SK-N-SH treated with all-trans-retinoic acid at 6 μM for 48 hours (cell line): ENCODE results near the gene SMAP2.

Source experiments
- ARNTL ChIP-seq: fragments of 450-650 bp; formaldehyde crosslinking; IDR thresholded peaks from 2 replicates; pipeline ENCODE4 v1.5.0; 2020; ENCODE audit warnings: low read depth, mild to moderate bottlenecking, moderate library complexity, borderline replicate concordance
- ESRRG ChIP-seq: fragments of 250-450 bp; sonication (Bioruptor Pico); IDR thresholded peaks from 2 replicates; pipeline ENCODE4 v1.6.1; 2021; ENCODE audit warnings: mild to moderate bottlenecking
- PATZ1 ChIP-seq: fragments of 250-450 bp; sonication (Bioruptor Pico); IDR thresholded peaks from 2 replicates; pipeline ENCODE4 v1.8.0; 2020; ENCODE audit warnings: mild to moderate bottlenecking, moderate library complexity, borderline replicate concordance
- POU6F1 ChIP-seq: fragments of 250-450 bp; sonication (Bioruptor Pico); IDR thresholded peaks from 2 replicates; pipeline ENCODE4 v1.8.0; 2021; ENCODE audit warnings: low read depth, mild to moderate bottlenecking, moderate library complexity, borderline replicate concordance
- PPARA ChIP-seq: fragments of 250-450 bp; sonication (Bioruptor Pico); IDR thresholded peaks from 2 replicates; pipeline ENCODE4 v1.5.0; 2020; ENCODE audit warnings: mild to moderate bottlenecking, borderline replicate concordance
- RARB ChIP-seq: fragments of 250-450 bp; sonication (Bioruptor Pico); IDR thresholded peaks from 2 replicates; pipeline ENCODE4 v1.8.0; 2021; ENCODE audit warnings: mild to moderate bottlenecking, moderate library complexity
- ZC3H10 ChIP-seq: fragments of 250-450 bp; sonication (Bioruptor Pico); IDR thresholded peaks from 2 replicates; pipeline ENCODE4 v1.5.1; 2021; ENCODE audit warnings: mild to moderate bottlenecking, moderate library complexity
- ZFP3 ChIP-seq: fragments of 250-450 bp; sonication (Bioruptor Pico); IDR thresholded peaks from 2 replicates; pipeline ENCODE4 v1.5.0; 2020; ENCODE audit warnings: mild to moderate bottlenecking, moderate library complexity
- ZFP30 ChIP-seq: fragments of 450-650 bp; formaldehyde crosslinking; IDR thresholded peaks from 2 replicates; pipeline ENCODE4 v1.5.0; 2022; ENCODE audit warnings: mild to moderate bottlenecking, moderate library complexity
- ZNF8 ChIP-seq: fragments of 450-650 bp; formaldehyde crosslinking; IDR thresholded peaks from 2 replicates; pipeline ENCODE4 v1.5.0; 2020; ENCODE audit warnings: mild to moderate bottlenecking, moderate library complexity
- TF ChIP-seq, protein P1 (sequence below): fragments of 250-450 bp; sonication (Bioruptor Pico); IDR thresholded peaks from 2 replicates; pipeline ENCODE4 v1.5.1; 2020; ENCODE audit warnings: low read depth, mild to moderate bottlenecking, moderate library complexity
- TF ChIP-seq, protein P2 (sequence below): fragments of 250-450 bp; sonication (Bioruptor Pico); IDR thresholded peaks from 2 replicates; pipeline ENCODE4 v1.5.1; 2021; ENCODE audit warnings: mild to moderate bottlenecking, moderate library complexity

DNA sequence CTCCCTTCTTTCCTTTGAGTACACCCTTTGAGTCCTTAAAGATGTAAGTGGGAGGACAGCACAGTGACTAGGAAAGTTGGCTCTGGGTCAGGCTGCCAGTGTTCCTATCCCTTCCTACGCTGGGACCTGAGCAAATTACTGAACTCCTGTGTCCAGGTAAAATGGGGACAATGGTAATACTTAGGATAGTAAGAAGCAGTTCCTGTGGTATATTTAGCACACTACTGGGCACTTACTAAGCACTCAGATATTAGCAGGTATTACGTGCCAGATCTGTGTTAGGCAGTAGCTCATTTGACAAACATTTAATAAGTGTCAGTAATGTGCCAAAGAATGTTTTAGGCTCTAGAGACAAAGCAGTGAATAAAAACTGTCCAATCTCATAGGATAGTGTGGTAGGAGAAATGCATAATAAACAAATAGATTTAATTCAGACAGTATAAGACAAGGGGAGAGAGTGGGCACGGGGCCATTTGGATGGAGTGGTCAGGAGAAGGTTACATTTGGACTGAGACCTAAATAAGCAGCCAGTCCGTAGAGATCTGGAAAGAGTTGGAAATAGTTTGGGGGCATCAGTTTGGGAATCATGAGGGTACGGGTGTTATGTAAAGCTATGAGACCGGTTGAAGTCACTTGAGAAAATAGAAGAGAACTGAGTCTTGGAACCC lies 50.6 kb downstream of the SMAP2 start:
- no peak for TF ChIP-seq PATZ1 (CRISPR knock-in tag)
- TF ChIP-seq RARB = no peak
- no peak for TF ChIP-seq ZFP3 (CRISPR knock-in tag)
- no peak for TF ChIP-seq ARNTL
- no peak for TF ChIP-seq ESRRG
- no peak for TF ChIP-seq PPARA (CRISPR knock-in tag)
- TF ChIP-seq, protein P1, sequence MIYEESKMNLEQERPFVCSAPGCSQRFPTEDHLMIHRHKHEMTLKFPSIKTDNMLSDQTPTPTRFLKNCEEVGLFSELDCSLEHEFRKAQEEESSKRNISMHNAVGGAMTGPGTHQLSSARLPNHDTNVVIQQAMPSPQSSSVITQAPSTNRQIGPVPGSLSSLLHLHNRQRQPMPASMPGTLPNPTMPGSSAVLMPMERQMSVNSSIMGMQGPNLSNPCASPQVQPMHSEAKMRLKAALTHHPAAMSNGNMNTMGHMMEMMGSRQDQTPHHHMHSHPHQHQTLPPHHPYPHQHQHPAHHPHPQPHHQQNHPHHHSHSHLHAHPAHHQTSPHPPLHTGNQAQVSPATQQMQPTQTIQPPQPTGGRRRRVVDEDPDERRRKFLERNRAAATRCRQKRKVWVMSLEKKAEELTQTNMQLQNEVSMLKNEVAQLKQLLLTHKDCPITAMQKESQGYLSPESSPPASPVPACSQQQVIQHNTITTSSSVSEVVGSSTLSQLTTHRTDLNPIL (CRISPR knock-in tag) = no peak
- TF ChIP-seq ZNF8 (CRISPR knock-in tag) = no peak
- no peak for TF ChIP-seq POU6F1 (CRISPR knock-in tag)
- TF ChIP-seq ZC3H10 = no peak
- no peak for TF ChIP-seq ZFP30 (CRISPR knock-in tag)
- TF ChIP-seq, protein P2, sequence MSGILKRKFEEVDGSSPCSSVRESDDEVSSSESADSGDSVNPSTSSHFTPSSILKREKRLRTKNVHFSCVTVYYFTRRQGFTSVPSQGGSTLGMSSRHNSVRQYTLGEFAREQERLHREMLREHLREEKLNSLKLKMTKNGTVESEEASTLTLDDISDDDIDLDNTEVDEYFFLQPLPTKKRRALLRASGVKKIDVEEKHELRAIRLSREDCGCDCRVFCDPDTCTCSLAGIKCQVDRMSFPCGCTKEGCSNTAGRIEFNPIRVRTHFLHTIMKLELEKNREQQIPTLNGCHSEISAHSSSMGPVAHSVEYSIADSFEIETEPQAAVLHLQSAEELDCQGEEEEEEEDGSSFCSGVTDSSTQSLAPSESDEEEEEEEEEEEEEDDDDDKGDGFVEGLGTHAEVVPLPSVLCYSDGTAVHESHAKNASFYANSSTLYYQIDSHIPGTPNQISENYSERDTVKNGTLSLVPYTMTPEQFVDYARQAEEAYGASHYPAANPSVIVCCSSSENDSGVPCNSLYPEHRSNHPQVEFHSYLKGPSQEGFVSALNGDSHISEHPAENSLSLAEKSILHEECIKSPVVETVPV (CRISPR knock-in tag) = no peak
